Nephron (organoid): ENCODE results near the gene PSTK.

Experiments used
- H3K27ac Mint-ChIP-seq, 3 experiments: 2 replicates each; pipeline ENCODE4 v1.8.0; 2020; ENCODE audit warnings: mixed read lengths in 3 of 3, mild to moderate bottlenecking in 2 of 3, moderate library complexity in 1 of 3
- H3K27me3 Mint-ChIP-seq: 2 replicates; pipeline ENCODE4 v1.8.0; 2021; ENCODE audit warnings: low read depth, mild to moderate bottlenecking, moderate library complexity, mixed read lengths
- H3K36me3 Mint-ChIP-seq: 2 replicates; pipeline ENCODE4 v1.8.0; 2020; ENCODE audit warnings: low read depth, mixed read lengths
- H3K4me1 Mint-ChIP-seq: 2 replicates; pipeline ENCODE4 v1.8.0; 2020; ENCODE audit warnings: mixed read lengths
- H3K4me3 Mint-ChIP-seq, 3 experiments: 2 replicates each; pipeline ENCODE4 v1.8.0; 2020; ENCODE audit warnings: mild to moderate bottlenecking in 3 of 3, mixed read lengths in 3 of 3, moderate library complexity in 2 of 3
- H3K9me3 Mint-ChIP-seq: 2 replicates; pipeline ENCODE4 v1.8.0; 2020; ENCODE audit warnings: mixed read lengths
- TF ChIP-seq, protein P1 (sequence below), 3 experiments: fragments of 200-600 bp; sonication (generic); IDR thresholded peaks; one replicate each; pipeline ENCODE4 v1.5.0; 2021; ENCODE audit warnings: antibody characterized with exemption in 3 of 3; ENCODE audit not compliant: unreplicated experiment in 3 of 3

Gene PSTK

DNA sequence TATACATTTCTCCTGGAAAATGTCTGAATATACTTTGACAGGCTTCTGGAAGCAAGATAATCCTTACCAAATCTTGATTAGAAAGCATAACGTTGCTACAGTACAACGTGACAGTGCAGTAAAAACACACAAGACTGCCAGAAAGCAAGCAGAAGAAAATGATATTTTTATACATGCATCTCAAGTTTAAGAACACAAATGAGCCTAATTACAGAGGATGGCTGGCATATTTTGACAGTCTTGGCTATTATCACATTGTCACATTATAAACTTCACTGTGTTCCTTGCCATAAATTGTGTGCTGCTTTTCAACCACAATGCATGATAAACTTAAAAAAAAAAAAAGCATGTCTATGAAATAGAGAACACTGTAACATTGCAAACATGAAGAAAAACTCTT is 24.1 kb downstream of the PSTK start:
- TF ChIP-seq, protein P1, sequence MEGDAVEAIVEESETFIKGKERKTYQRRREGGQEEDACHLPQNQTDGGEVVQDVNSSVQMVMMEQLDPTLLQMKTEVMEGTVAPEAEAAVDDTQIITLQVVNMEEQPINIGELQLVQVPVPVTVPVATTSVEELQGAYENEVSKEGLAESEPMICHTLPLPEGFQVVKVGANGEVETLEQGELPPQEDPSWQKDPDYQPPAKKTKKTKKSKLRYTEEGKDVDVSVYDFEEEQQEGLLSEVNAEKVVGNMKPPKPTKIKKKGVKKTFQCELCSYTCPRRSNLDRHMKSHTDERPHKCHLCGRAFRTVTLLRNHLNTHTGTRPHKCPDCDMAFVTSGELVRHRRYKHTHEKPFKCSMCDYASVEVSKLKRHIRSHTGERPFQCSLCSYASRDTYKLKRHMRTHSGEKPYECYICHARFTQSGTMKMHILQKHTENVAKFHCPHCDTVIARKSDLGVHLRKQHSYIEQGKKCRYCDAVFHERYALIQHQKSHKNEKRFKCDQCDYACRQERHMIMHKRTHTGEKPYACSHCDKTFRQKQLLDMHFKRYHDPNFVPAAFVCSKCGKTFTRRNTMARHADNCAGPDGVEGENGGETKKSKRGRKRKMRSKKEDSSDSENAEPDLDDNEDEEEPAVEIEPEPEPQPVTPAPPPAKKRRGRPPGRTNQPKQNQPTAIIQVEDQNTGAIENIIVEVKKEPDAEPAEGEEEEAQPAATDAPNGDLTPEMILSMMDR (IDR thresholded peaks at IDR 0.05; ENCODE audit: unreplicated experiment in 3 of 3), result no peak
- Mint-ChIP-seq H3K9me3 (no peaks in the 10 kb centered on the region), H3K4me1 (peaks cover 22% of the 10 kb centered on the region), H3K36me3 (peaks cover 3% of the 10 kb centered on the region), H3K4me3 (no peak overlapping the region), H3K27ac (no peak overlapping the region), H3K27me3 (no peaks in the 10 kb centered on the region)

DNA sequence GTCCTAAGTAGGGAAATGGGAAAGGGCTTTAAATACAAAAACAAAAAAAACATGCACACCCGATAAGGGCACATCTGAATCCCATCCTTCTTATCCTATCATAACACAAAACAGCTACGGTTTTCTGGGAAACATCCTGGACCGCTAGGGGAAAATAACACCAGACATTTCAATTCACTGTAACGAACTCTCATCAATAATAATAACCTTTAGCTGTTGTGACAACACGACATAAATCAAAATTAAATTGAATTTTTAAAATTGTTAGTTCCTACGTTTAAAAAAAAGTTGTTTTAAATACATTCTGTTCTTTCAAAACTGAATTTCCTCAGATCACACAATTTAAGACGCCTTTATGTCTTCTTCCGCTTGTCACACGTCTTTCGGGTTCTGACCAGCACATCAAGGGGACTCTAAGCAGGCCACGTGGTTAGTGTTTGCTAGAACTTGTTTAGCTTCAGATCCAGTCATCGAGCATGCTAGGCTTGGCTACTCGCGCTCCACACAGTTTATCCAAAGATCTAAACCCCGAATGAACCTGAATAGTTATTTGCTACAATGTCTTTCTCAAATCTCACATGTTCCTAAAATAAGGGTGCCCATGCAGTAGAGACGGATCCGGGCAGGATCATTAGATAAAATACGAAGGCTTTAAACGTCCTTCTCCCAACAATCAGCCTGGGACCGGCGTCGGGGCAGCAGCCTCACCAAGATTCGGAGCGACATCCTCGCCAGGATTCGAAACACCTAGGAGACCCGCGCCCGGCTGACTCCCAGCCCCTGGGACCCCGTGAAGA is 27.6 kb downstream of the PSTK start:
- H3K4me3 Mint-ChIP-seq, result peak overlapping the region; percentile 97 to 98 (median 98)
- no peaks in the 10 kb centered on the region for H3K27me3 Mint-ChIP-seq
- TF ChIP-seq, protein P1 (IDR thresholded peaks at IDR 0.05; ENCODE audit: unreplicated experiment in 3 of 3), result no peak
- H3K9me3 Mint-ChIP-seq, result no peaks in the 10 kb centered on the region
- peak overlapping the region in 2 of 3 experiments; percentile 83 to 97 for H3K27ac Mint-ChIP-seq
- peaks cover 9% of the 10 kb centered on the region for H3K36me3 Mint-ChIP-seq
- H3K4me1 Mint-ChIP-seq, result peaks cover 34% of the 10 kb centered on the region

DNA sequence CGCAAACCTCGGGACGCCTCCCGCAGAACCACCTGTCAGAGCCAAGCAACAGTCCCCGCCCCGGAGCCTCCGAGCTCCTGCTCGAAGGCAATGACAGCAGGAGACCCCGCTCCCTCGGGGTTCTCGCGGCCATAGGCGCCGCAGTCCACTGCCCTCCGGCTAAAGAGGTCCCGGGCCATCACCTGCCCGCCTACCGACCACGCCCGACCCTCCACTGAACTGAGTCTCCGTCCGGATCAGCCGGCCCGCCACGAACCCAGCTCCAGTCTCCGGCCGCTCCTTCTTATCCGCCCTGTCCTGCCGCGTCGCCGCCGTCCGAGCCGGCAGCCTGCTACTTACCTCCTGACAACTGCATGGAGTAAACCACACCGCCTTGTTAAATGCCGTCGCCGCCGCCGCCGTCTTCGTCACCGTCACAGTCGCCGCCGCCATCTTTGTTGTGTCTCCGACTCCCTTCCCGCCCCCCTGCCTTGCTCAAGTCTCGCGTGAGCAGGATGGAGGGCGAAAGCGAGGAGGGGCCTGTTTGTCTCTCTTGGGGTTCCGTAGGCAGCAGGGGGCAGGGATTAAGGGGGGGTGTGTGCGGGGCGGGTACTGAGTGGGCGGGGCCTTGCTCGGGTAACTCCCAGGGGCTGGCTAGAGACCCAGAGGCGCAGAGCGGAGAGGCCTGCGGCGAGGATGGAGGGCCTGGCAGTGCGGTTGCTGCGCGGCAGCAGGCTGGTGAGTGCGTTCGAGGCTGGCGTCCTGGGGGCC is 28.3 kb downstream of the PSTK start, which contains the start of the genes ACADSB and IKZF5:
Gene ACADSB, plus strand, starts transcription at position 652 of the 750 bp plus-strand sequence. Its CDS starts 24 bp downstream, at position 676.
Gene IKZF5, minus strand, starts transcription at position 441 of the 750 bp plus-strand sequence. CDS start 10,170 bp downstream, outside the sequence.
- Mint-ChIP-seq H3K4me3 (peak within 1 kb of the TSS; percentile 97 to 98 (median 98)), H3K27me3 (no peaks in the 10 kb centered on the region), H3K9me3 (no peaks in the 10 kb centered on the region), H3K4me1 (peaks cover 34% of the 10 kb centered on the region), H3K27ac (peak within 1 kb of the TSS; percentile 86 to 99 (median 97)), H3K36me3 (peaks cover 9% of the 10 kb centered on the region)
- TF ChIP-seq, protein P1 (IDR thresholded peaks at IDR 0.05; ENCODE audit: unreplicated experiment in 3 of 3), result no peak

DNA sequence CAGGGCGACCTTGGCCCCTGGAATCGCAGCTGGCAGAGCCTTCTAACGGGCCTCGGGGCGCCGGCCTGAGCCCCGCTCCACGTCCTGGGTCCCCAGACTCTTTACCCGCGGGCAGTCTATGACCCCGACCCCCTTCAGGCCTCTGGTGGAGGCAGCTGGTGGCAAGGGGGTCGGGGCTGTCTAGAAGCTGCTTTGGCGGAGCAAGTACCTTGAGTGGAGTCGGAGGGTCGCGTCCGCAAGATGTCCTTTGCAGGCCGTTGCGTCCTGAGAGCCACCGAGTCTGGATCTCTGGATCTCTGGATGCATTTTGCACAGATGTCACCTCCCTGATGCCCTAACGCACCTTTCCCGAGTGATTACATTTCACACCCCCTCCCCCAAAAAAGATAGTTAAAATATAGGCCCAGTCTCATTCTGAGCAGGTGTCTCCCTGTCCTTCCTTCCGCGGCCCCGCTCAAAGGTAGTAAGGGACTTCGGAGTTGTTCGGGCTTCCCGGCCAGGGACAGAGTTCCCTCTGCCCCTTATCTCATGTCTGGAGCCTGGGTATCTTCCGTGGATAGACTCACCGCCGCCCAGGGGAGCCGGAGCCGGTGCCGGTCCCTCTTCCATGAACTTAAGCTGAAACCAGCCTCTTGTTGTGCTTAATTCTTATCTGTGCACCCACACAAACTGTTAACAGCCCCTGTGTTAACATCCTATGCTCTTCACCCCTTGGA is 29.1 kb downstream of the PSTK start:
- peaks cover 14% of the 10 kb centered on the region for H3K36me3 Mint-ChIP-seq
- H3K4me1 Mint-ChIP-seq, result peaks cover 34% of the 10 kb centered on the region
- H3K27ac Mint-ChIP-seq, result peak overlapping the region; percentile 55 to 97 (median 86)
- TF ChIP-seq, protein P1 (IDR thresholded peaks at IDR 0.05; ENCODE audit: unreplicated experiment in 3 of 3), result no peak
- H3K4me3 Mint-ChIP-seq, result peak overlapping the region; percentile 97 to 98 (median 98)
- no peaks in the 10 kb centered on the region for H3K27me3 Mint-ChIP-seq
- no peaks in the 10 kb centered on the region for H3K9me3 Mint-ChIP-seq

DNA sequence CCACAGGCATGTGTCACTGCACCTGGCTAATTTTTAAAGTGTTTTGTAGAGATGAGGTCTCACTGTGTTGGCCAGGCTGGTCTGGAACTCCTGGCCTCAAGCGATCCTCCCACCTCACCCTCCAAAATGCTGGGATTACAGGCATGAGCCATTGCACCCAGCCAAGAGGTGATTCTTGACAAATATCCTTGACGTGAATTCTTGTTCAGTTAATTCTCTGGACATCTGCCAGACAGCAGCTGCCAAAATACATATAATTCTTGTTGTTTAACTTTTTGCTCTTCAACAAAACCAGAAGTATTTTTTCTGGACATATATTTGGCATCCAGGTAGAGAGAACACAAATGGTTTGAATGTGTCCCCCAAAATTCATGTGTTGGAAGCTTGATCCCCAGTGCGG is 31.8 kb downstream of the PSTK start:
- H3K4me1 Mint-ChIP-seq, result peaks cover 24% of the 10 kb centered on the region
- H3K4me3 Mint-ChIP-seq, result no peak overlapping the region
- H3K9me3 Mint-ChIP-seq, result no peaks in the 10 kb centered on the region
- peaks cover 14% of the 10 kb centered on the region for H3K36me3 Mint-ChIP-seq
- TF ChIP-seq, protein P1 (IDR thresholded peaks at IDR 0.05; ENCODE audit: unreplicated experiment in 3 of 3), result no peak
- no peaks in the 10 kb centered on the region for H3K27me3 Mint-ChIP-seq
- no peak overlapping the region for H3K27ac Mint-ChIP-seq
